ENCODE data around the gene PLAAT3. TPM values are rescaled to one million over a fixed set of nuclear protein-coding genes. Genes with fewer than 3 reads are reported as not detected.
A peak's percentile ranks its signal among the peaks of the same experiment; 100 is the strongest.

PLAAT3 gene
- total RNA-seq, 1 experiment from 2014 or later: 32.6 TPM

DNA sequence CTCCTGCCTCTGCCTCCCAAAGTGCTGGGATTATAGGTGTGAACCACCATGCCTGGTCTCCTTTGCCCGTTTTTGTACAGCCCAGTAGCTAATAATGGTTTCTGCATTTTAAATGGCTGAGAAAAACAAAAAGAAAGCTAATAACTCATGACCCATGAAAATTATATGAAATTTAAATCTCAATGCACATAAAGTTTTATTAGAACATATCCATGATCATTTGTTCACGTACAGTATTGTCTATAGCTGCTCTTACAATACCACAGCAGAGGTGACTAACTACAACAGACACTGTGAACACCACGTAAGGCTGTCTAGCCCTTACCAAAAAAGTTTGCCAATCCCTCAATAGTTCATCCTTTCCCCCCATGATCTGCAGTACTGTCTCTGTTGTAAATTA lies 44.7 kb downstream of the PLAAT3 start:
- no peak overlapping the region for H3K4me3 ChIP-seq (ENCODE audit: low read depth in 2 of 2, low read length in 2 of 2)
- CTCF ChIA-PET: no interaction called here
- no peak overlapping the region for H3K27ac ChIP-seq (ENCODE audit: low read length)
- DNase-seq (ENCODE audit: low read depth, low spot score) (no peak), ATAC-seq (no peak)
- no peaks in the 10 kb centered on the region; the same call in 1 of the 2 replicates for H3K27me3 ChIP-seq (ENCODE audit: control insufficient read depth, insufficient read depth, low read length)
- H3K4me1 ChIP-seq (ENCODE audit: control insufficient read depth, insufficient read depth, low read length): peaks cover 8% of the 10 kb centered on the region
- TF ChIP-seq POLR2AphosphoS5 (IDR thresholded peaks at IDR 0.05; ENCODE audit: low read depth, low read length): no peak
- TF ChIP-seq TCF7L2 (IDR thresholded peaks at IDR 0.05; ENCODE audit: low read depth, low read length): no peak
- TF ChIP-seq SIN3A (IDR thresholded peaks at IDR 0.05; ENCODE audit: borderline replicate concordance, insufficient read depth, low read depth, low read length): no peak
- TF ChIP-seq, protein P1, sequence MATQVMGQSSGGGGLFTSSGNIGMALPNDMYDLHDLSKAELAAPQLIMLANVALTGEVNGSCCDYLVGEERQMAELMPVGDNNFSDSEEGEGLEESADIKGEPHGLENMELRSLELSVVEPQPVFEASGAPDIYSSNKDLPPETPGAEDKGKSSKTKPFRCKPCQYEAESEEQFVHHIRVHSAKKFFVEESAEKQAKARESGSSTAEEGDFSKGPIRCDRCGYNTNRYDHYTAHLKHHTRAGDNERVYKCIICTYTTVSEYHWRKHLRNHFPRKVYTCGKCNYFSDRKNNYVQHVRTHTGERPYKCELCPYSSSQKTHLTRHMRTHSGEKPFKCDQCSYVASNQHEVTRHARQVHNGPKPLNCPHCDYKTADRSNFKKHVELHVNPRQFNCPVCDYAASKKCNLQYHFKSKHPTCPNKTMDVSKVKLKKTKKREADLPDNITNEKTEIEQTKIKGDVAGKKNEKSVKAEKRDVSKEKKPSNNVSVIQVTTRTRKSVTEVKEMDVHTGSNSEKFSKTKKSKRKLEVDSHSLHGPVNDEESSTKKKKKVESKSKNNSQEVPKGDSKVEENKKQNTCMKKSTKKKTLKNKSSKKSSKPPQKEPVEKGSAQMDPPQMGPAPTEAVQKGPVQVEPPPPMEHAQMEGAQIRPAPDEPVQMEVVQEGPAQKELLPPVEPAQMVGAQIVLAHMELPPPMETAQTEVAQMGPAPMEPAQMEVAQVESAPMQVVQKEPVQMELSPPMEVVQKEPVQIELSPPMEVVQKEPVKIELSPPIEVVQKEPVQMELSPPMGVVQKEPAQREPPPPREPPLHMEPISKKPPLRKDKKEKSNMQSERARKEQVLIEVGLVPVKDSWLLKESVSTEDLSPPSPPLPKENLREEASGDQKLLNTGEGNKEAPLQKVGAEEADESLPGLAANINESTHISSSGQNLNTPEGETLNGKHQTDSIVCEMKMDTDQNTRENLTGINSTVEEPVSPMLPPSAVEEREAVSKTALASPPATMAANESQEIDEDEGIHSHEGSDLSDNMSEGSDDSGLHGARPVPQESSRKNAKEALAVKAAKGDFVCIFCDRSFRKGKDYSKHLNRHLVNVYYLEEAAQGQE (IDR thresholded peaks at IDR 0.05; ENCODE audit: insufficient read depth in 1 of 2, low read depth in 2 of 2, low read length in 1 of 2): no peak
- TF ChIP-seq, protein P2, sequence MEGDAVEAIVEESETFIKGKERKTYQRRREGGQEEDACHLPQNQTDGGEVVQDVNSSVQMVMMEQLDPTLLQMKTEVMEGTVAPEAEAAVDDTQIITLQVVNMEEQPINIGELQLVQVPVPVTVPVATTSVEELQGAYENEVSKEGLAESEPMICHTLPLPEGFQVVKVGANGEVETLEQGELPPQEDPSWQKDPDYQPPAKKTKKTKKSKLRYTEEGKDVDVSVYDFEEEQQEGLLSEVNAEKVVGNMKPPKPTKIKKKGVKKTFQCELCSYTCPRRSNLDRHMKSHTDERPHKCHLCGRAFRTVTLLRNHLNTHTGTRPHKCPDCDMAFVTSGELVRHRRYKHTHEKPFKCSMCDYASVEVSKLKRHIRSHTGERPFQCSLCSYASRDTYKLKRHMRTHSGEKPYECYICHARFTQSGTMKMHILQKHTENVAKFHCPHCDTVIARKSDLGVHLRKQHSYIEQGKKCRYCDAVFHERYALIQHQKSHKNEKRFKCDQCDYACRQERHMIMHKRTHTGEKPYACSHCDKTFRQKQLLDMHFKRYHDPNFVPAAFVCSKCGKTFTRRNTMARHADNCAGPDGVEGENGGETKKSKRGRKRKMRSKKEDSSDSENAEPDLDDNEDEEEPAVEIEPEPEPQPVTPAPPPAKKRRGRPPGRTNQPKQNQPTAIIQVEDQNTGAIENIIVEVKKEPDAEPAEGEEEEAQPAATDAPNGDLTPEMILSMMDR (IDR thresholded peaks at IDR 0.05): no peak
- no peaks in the 10 kb centered on the region for H3K36me3 ChIP-seq (ENCODE audit: control insufficient read depth, insufficient read depth, low read length)
- in situ Hi-C loops (cut with HindIII; ENCODE audit: low pct_unique_long_range_greater_than_20kb, low sequenced_read_pairs) (no loop called here), intact Hi-C loops (cut with micrococcal nuclease; ENCODE audit: unreplicated experiment) (no loop called here)
- no peaks in the 10 kb centered on the region for H3K9me3 ChIP-seq (ENCODE audit: control insufficient read depth, insufficient read depth, low read depth, low read length)
- BruUV-seq (replicated peaks): no TSS peak
- POLR2A ChIA-PET: no interaction called here

- H3K4me1 ChIP-seq (ENCODE audit: control insufficient read depth, insufficient read depth, low read length): peaks cover 7% of the 10 kb centered on the region
- ATAC-seq (peak; percentile 89), DNase-seq (ENCODE audit: low read depth, low spot score) (peak; percentile 25)
- TF ChIP-seq, protein P1 (IDR thresholded peaks at IDR 0.05; ENCODE audit: insufficient read depth in 1 of 2, low read depth in 2 of 2, low read length in 1 of 2): no peak
- TF ChIP-seq SIN3A (IDR thresholded peaks at IDR 0.05; ENCODE audit: borderline replicate concordance, insufficient read depth, low read depth, low read length) (no peak), POLR2AphosphoS5 (IDR thresholded peaks at IDR 0.05; ENCODE audit: low read depth, low read length) (no peak)
- TF ChIP-seq, protein P2 (IDR thresholded peaks at IDR 0.05): no peak
- CTCF ChIA-PET: no interaction called here
- POLR2A ChIA-PET: no interaction called here
- H3K4me3 ChIP-seq (ENCODE audit: low read depth in 2 of 2, low read length in 2 of 2): no peak overlapping the region
- in situ Hi-C loops (cut with HindIII; ENCODE audit: low pct_unique_long_range_greater_than_20kb, low sequenced_read_pairs): no loop called here
- H3K36me3 ChIP-seq (ENCODE audit: control insufficient read depth, insufficient read depth, low read length): no peaks in the 10 kb centered on the region
- no TSS peak for BruUV-seq (replicated peaks)
- peak overlapping the region; percentile 42; the same call in 1 of the 2 replicates for H3K27ac ChIP-seq (ENCODE audit: low read length)
- H3K27me3 ChIP-seq (ENCODE audit: control insufficient read depth, insufficient read depth, low read length): no peaks in the 10 kb centered on the region; the same call in 1 of the 2 replicates
- H3K9me3 ChIP-seq (ENCODE audit: control insufficient read depth, insufficient read depth, low read depth, low read length): no peaks in the 10 kb centered on the region
- intact Hi-C loops (cut with micrococcal nuclease; ENCODE audit: unreplicated experiment): no loop called here
Measured at GRCh38 chr11:63567044-63567840, 47.0 kb downstream of the PLAAT3 start.
